Skeletal muscle satellite cell (primary cell): ENCODE measurements around the gene PARVB.
"Not testable (repeated sequence)": the region's sequence is repeated elsewhere in the genome, so short reads cannot be mapped to it uniquely, and the experiment has no call there.

Experiments
- H3K27me3 ChIP-seq: 2 replicates; pipeline ENCODE4 v1.7.0; 2013; ENCODE audit warnings: low read length; ENCODE audit not compliant: control insufficient read depth, insufficient read depth
- H3K36me3 ChIP-seq: 2 replicates; pipeline ENCODE4 v1.7.0; 2013; ENCODE audit warnings: mild to moderate bottlenecking, control low read depth, low read length; ENCODE audit not compliant: insufficient read depth
- H3K4me1 ChIP-seq: 2 replicates; pipeline ENCODE4 v1.7.0; 2013; ENCODE audit warnings: low read length; ENCODE audit not compliant: control insufficient read depth, insufficient read depth
- H3K4me2 ChIP-seq: 2 replicates; pipeline ENCODE4 v1.7.0; 2013; ENCODE audit warnings: mild to moderate bottlenecking, low read length
- H3K4me3 ChIP-seq: 2 replicates; pipeline ENCODE4 v1.7.0; 2013; ENCODE audit warnings: low read length
- H3K9ac ChIP-seq: 2 replicates; pipeline ENCODE4 v1.7.0; 2013; ENCODE audit warnings: mild to moderate bottlenecking, low read depth, low read length, moderate library complexity
- H3K9me3 ChIP-seq: replicated peaks from 2 replicates; pipeline ENCODE4 v1.7.0; 2013; ENCODE audit warnings: mild to moderate bottlenecking, control low read depth, low read length

PARVB gene

DNA sequence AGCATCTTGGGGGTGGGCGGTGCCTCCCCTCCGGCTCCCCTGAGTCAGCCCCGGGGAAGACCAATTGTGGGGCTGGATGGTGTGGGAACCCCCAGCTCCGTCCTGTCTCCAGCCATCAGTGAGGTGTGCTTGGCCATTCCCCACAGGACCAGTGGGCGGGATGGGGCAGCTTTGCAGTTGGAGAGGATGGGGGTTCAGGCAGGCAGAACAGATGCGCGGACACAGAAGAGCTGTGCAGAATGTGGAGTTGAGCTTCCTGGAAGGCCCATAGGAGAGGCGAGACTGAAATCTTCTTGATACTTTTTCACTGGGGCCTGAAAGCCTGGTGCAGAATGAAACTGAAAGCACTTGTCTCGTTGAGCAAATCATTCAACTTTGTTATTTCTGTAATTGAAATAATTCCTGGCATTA lies 23.8 kb downstream of the PARVB start:
- H3K9me3 ChIP-seq, result no peaks in the 10 kb centered on the region
- no peaks in the 10 kb centered on the region for H3K27me3 ChIP-seq
- peaks cover 5% of the 10 kb centered on the region for H3K36me3 ChIP-seq
- no peak overlapping the region for H3K4me2 ChIP-seq
- H3K4me3 ChIP-seq, result no peak overlapping the region
- H3K9ac ChIP-seq, result no peak overlapping the region
- peaks cover 4% of the 10 kb centered on the region for H3K4me1 ChIP-seq

- H3K36me3 ChIP-seq, result peaks cover 5% of the 10 kb centered on the region
- H3K4me1 ChIP-seq, result peaks cover 4% of the 10 kb centered on the region
- H3K27me3 ChIP-seq, result no peaks in the 10 kb centered on the region
- no peak overlapping the region for H3K4me3 ChIP-seq
- H3K4me2 ChIP-seq, result no peak overlapping the region
- no peak overlapping the region for H3K9ac ChIP-seq
- no peaks in the 10 kb centered on the region for H3K9me3 ChIP-seq
Measured at GRCh38 chr22:44049486-44050231, 25.6 kb downstream of the PARVB start.

DNA sequence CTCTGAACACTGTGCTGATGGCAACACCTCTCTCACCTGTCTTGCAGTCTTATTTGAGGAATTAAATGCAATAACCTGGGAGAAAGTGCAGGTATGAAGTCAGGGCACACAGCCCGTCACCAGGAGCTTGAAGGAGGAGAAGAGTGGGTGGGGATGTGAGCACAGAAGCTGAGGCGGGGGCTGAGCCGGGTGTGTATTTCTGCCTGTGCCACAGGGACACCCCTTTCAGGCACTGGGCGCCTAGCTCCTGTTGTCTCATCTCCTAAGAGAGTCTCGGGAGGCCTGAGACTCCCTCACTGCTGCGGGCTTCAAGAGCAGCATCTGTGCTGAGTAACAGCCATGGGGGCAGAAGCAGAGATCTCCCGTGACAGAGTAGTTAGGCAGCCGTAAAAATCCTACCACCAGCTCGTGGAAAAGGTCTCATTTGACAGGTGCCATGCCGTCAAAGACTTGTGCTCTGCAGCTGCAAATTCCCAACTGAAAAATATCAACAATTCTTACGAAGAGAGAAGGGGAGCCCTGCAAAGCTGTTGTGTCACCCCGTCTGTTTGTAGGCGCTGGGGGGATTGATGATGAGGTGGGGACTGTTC lies 26.8 kb downstream of the PARVB start:
- Histone ChIP-seq H3K36me3 (peaks cover 4% of the 10 kb centered on the region), H3K4me2 (no peak overlapping the region), H3K4me3 (no peak overlapping the region), H3K27me3 (no peaks in the 10 kb centered on the region), H3K9me3 (no peaks in the 10 kb centered on the region), H3K4me1 (no peaks in the 10 kb centered on the region), H3K9ac (no peak overlapping the region)

- H3K4me3 ChIP-seq, result no peak overlapping the region
- no peaks in the 10 kb centered on the region for H3K36me3 ChIP-seq
- no peaks in the 10 kb centered on the region for H3K9me3 ChIP-seq
- no peak overlapping the region for H3K4me2 ChIP-seq
- no peaks in the 10 kb centered on the region for H3K27me3 ChIP-seq
- H3K9ac ChIP-seq, result no peak overlapping the region
- no peaks in the 10 kb centered on the region for H3K4me1 ChIP-seq
Measured at GRCh38 chr22:44051358-44051757, 27.3 kb downstream of the PARVB start.

DNA sequence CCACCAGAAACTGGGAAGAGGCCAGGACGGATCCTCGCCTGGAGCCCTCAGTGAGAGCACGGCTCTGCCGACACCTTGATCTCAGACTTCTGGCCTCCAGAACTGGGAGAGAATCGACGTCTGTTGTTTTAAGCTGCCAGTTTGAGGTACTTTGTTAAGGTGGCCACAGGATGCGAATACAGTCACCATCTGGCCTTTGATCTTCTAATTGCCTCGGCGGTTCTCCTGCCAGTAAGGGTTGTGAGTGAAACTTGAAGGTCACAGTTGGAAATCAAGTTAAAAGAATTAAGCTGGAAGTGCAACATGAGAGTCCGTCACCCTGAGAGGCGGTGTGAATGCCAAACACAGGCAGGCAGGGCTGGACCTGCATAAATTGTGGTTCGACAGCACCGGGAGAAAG lies 27.9 kb downstream of the PARVB start:
- H3K4me2 ChIP-seq, result no peak overlapping the region
- no peaks in the 10 kb centered on the region for H3K27me3 ChIP-seq
- H3K4me1 ChIP-seq, result peaks cover under 1% of the 10 kb centered on the region
- no peaks in the 10 kb centered on the region for H3K36me3 ChIP-seq
- no peak overlapping the region for H3K4me3 ChIP-seq
- no peak overlapping the region for H3K9ac ChIP-seq
- H3K9me3 ChIP-seq, result no peaks in the 10 kb centered on the region

- Histone ChIP-seq H3K9ac (no peak overlapping the region), H3K4me1 (peaks cover 15% of the 10 kb centered on the region), H3K36me3 (no peaks in the 10 kb centered on the region), H3K4me2 (no peak overlapping the region), H3K4me3 (no peak overlapping the region), H3K27me3 (no peaks in the 10 kb centered on the region), H3K9me3 (no peaks in the 10 kb centered on the region)
Measured at GRCh38 chr22:44055805-44056204, 31.7 kb downstream of the PARVB start.

- H3K4me1 ChIP-seq, result peaks cover 15% of the 10 kb centered on the region
- H3K36me3 ChIP-seq, H3K27me3 ChIP-seq, H3K4me3 ChIP-seq, H3K9me3 ChIP-seq, H3K4me2 ChIP-seq, H3K9ac ChIP-seq: not testable (repeated sequence)
Measured at GRCh38 chr22:44056649-44057048, 32.5 kb downstream of the PARVB start.

DNA sequence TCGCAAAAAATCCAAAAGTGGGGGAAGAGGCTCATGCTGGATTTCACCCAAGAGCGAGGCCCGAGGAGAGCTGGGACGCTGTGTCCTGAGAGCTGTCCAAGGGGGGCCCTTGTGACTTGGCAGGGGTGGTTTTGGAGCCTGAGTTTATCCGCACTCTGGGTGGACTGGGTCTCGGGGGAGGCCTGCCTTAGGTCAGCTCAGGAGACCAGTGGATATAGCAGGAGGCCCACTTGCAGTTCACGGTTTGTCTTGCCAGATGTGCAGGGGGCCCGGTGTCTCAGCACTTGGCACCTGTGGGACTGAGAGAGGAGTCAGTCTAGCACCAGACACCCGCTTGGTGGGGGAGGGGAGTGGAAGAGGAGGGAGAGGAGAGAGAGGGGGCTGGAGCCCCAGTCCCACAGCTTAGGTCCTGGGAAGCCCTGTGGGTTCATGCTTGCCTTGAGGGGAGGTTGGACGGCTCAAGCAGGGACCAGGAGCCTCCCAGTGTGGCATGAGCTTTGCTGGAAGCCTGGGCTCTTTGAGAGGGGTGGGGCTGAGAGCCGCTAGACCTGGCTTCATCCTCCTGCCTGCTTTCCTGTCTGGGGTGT lies 33.4 kb downstream of the PARVB start:
- peaks cover 15% of the 10 kb centered on the region for H3K4me1 ChIP-seq
- H3K4me2 ChIP-seq, result no peak overlapping the region
- no peaks in the 10 kb centered on the region for H3K36me3 ChIP-seq
- no peak overlapping the region for H3K4me3 ChIP-seq
- H3K9ac ChIP-seq, result no peak overlapping the region
- no peaks in the 10 kb centered on the region for H3K9me3 ChIP-seq
- H3K27me3 ChIP-seq, result no peaks in the 10 kb centered on the region

GRCh38 chr22:44063462-44064371 lies 39.6 kb downstream of the PARVB start:
- Histone ChIP-seq H3K4me3 (no peak overlapping the region), H3K36me3 (no peaks in the 10 kb centered on the region), H3K4me2 (no peak overlapping the region), H3K9me3 (no peaks in the 10 kb centered on the region), H3K27me3 (no peaks in the 10 kb centered on the region), H3K4me1 (peaks cover 7% of the 10 kb centered on the region), H3K9ac (no peak overlapping the region)

- Histone ChIP-seq H3K9me3 (no peaks in the 10 kb centered on the region), H3K9ac (no peak overlapping the region), H3K36me3 (no peaks in the 10 kb centered on the region), H3K4me3 (no peak overlapping the region), H3K4me2 (no peak overlapping the region), H3K27me3 (no peaks in the 10 kb centered on the region), H3K4me1 (no peaks in the 10 kb centered on the region)
Measured at GRCh38 chr22:44067033-44067432, 42.9 kb downstream of the PARVB start.

- Histone ChIP-seq H3K4me3 (no peak overlapping the region), H3K9ac (no peak overlapping the region), H3K36me3 (no peaks in the 10 kb centered on the region)
Measured at GRCh38 chr22:44067901-44068300, 43.8 kb downstream of the PARVB start.

More at GRCh38 chr22:44067901-44068300, 43.8 kb downstream of the PARVB start:
- H3K27me3 ChIP-seq, result no peaks in the 10 kb centered on the region
- H3K9me3 ChIP-seq, result no peaks in the 10 kb centered on the region
- no peak overlapping the region for H3K4me2 ChIP-seq
- H3K4me1 ChIP-seq, result no peaks in the 10 kb centered on the region
